ENCODE data around the gene MRPL2. TPM values are rescaled to one million over a fixed set of nuclear protein-coding genes. Genes with fewer than 3 reads are reported as not detected.

The MRPL2 gene
- total RNA-seq (2014; rRNA removed; shearing (Covaris generic)): 53.7 and 63.2 TPM in 2 replicates

DNA sequence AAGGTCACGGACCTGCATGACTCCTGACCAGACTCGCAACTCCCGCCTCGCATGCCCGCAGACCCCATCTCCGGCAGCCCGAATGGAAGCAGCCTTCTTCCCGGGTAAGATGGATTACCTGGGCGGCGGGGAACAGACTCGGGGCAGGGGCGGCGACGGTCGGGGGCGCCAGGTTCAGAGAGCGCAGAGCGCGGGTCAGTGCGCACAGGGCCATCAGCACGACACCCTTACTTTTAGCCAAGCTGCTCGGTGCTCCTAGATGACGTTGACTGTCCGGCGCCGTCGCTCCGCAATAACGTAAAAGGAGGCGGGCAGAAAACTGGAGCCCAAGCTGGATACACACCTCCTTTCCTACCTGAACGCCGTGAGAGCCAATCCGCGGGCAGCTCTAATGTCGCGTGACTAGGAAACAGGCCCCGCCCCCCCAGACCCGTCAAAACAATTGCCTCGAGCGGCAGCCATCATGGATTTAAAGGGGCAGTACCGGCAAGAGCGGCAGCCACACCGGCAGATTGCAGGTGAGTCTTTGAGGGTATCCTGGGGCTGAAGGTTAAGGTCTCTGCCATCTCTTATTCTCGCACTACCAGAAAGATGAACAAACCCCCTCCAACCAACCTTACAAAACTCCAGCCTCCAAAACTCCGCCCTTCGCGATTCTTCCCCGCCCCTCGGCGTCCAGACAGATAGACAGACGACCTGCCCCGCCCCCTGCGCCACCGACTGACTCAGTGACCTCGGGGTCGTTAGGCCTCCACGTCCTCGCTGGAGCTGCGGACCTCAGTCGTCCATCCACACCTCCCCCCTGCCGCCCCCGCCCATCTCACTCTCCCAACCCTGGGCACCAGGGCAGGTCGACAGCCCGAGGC, at the start of gene MRPL2, which contains the start of gene KLC4:
TSS of gene MRPL2 (minus strand) at position 267 of the 866 bp plus-strand sequence. CDS start at position 214, 53 bp downstream.
TSS of gene KLC4 (plus strand) at position 464 of the 866 bp plus-strand sequence. CDS start 1,705 bp downstream, outside the sequence.
- DNase-seq (ENCODE audit: low spot score): peak; percentile 99

DNA sequence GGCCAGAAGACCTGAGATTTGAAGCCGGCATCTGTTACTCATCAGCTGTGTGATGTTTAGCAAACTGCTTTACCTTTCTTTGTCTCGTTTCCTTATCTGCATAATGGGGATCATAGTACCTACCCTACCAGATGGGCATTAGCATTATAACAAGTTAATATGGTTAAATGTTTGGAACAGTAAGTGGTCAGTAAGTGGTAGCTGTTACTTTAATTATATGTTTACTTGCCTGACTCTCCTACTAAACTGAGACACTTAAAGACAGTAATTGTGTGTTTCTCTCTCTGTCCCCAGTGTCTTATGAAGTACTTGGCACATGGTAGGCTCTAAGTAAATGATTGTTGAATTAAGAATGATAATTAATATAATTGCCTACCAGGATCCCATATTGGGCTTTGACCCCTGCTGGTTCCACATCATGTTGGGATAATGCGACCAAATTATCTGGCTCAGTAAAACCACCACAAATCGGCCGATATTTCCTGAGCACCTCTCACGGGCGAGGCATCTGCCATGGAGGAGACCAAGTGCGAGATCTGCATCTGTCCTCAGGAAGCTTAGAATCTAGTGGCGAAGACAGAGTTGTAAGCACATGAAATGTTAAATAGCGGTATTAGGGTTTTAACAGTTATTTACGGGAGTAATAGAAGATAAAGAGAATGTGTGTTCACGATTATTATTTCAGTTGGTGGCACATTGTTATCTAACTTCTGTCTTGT, 48.3 kb upstream of the MRPL2 start:
- DNase-seq (ENCODE audit: low spot score): no peak

DNA sequence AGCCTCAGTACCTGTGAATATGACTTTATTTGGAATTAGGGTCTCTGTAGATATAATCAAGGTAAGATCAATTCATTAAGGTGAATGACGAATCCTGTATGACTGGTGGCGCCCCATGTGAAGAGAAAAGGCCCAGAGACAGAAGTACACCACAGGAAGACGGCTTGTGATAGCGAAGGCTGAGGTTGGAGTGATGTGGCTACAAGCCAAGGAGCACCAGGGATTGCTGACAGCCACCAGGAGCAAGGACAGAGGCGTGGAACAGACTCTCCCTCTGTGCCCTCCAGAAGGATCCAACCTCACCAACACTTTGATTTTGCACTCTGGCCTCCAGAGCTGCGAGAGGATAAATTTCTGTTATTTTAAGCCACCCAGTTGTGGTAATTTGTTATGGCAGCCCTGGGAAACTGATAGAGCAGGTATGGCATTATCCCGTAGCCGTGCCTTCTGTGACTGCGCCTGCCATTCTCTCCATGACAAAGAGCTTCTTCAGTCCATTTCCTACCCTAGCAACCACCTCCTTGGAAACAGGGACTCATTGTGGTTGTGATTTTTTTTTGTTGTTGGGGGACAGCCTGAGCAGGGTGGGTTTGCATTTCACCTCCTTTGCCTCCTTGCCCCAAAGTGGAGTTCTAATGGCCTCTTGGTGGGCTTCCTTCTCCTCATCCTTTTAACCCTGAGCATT, 46.4 kb upstream of the MRPL2 start:
- no peak for DNase-seq (ENCODE audit: low spot score)

DNA sequence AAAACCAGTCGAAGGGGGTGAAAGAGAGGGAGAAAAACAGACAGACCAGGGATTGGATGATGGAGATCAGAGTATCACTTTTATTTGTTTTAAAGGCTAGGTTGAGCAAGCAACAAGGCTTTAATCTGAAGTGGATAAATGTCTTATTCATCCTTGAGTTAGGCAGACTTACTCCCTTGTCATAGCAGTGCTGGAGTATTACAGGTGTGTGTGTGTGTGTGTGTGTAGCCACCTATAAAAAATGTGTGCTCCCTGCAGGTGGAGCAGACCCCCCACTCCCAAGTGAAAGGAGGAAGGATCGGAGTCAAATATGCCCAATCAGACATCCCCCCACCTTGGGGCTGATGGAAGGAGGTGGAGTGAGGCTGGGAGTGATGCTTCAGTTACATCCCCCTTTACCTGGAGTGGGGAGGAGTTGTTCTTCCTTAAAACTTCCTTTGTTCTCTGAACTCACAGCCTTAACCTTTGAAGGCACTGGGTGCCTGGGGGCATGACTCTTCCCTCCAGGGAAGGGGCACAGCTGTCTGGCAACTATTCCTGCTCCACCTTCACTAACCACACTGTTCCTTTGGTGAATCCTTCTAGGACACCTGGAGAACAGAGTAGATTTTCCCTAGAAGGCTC, 44.1 kb upstream of the MRPL2 start:
- DNase-seq (ENCODE audit: low spot score): no peak

DNA sequence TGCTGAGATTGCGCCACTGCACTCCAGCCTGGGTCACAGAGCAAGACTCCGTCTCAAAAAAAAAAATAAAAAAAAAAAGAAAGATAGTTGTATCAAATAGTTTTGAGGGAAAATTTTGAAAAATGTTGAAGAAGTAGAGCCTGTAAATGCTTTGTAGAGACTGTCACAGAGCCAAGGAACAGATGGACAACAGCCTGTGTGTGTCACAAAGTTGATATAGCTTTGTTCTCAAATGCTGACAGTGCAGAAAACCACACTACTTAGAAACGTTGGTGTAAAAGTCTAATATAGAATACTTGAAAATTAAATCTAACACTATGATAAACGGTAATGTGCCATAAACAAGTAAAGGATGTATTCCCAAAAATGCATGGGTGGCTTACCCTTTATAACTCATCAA, 42.3 kb upstream of the MRPL2 start:
- no peak for DNase-seq (ENCODE audit: low spot score)

DNA sequence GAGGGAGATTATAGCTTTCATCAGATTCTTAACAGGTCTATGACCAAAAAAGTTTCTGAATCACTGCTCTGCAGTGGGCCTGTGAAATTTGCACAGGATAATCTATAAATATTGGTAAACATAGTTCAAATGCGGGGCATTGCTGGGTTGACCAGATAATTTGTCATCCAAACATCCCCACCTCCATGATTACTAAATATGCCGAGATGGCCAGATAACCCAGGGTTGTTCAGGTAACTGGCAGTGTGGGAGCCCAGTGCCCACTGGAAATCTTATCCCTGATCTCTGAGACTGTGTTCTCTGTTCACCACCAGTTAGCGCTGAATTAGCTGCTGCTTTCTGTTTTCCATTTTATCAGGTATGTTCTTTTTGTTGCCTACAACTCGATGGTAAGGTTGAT, 38.3 kb upstream of the MRPL2 start:
- no peak for DNase-seq (ENCODE audit: low spot score)

DNA sequence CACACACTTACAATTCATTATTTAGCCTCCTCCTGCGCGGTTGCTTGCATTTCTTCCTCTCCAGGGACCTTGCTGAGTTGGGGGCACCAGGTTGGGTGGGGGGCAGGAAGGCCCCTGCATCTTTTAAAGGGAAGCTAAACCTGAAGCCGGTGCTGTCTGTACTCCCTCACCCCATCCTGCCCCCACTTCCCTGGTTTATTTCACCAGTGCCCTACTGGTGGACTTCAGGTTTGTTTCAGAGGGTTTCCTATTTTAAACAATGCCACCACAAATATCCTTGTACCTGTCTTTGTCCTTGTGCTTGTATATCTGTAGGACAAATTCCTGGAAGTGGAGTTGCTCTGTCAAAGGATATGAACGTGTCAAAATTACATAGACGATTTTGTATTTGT, 37.9 kb upstream of the MRPL2 start:
- DNase-seq (ENCODE audit: low spot score): no peak

DNA sequence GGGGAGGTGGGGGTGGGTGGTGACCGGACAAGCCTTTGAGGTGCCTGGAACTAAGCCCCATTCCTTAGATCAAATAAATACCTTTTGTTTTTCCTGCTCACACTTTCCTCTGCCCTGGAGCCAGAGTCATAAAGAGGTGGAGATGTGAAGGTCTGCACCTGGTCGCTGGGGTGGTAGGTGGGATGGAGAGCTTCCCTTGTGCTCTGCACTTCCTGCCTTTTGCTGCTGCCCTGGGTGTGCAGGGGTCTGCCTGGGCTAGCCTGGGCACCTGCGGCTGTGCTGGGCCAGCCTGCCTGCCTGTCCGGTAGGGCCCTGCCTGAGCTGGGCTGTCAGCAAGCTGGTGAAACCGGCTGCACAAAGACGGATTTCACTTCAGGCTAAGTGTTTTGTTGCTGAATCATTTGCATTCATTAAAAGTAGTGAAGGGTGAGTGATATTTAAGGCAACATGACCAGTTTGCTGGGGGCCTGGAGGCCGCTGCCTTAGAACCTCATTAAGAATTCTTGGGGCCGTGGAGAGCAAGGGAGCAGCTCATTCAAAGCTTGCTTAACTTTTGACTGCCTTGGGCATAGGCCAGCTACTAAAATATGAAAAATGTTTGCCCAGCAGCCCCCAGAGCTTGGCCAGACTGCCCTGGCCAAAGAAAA, 37.3 kb upstream of the MRPL2 start:
- DNase-seq (ENCODE audit: low spot score): peak; percentile 55

DNA sequence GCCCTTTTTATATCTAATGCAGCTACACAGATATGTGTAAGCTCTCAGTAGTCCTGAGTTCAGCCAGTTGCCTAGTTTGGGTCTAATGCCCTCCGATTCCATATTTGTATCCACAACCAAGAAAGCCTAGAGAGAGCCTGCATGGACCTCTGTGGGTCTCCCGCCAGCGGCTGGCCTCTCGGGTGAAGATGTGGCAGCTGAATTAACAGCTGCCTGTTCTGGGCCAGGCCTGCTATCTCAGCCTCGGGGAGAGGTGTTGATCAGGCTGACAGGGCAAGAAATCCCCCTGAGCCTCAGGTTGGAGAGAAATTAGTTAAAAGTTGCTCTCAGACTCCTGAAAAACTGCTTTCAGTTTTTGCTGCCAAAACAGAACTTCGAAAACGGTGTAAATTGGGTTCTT, 36.7 kb upstream of the MRPL2 start:
- DNase-seq (ENCODE audit: low spot score): no peak

DNA sequence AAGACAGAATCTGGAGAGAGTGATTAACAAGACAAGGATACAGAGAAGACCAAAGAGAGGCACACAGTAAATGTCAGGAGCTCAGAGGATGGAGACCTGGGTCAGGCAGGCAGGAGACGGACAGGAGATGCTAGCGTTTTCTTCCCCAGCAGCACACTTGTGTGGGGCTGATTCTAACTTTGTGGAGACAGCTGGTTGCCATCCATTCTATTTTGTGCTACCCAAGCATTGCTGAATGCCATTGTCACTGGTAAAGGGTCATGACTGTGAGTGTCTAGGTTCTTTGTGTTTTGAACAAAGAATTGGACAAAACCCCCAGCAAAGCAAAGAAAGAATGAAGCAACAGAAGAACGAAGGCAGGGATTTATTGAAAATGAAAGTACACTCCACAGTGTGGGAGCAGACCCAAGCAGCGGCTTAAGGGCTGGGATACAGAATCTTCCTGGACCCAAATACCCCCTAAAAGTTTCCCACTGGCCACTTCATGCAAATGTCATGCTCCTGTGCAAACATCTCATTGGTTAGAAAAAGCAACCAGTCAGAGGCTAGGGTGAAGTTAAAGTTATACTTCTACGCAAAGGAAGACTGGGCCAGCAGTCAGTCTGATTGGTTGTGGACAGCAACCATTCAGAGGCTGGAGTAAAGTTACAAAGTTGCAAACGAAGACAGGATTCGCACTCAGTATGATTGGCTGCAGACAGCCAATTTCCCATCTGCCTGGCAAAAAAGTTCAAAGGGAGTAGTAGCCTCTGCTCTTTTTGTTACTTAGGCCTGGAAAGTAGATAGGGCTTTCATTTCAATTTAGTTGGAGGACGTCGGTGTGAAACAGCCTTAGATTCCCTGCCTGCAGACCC, 34.4 kb upstream of the MRPL2 start:
- DNase-seq (ENCODE audit: low spot score): no peak

DNA sequence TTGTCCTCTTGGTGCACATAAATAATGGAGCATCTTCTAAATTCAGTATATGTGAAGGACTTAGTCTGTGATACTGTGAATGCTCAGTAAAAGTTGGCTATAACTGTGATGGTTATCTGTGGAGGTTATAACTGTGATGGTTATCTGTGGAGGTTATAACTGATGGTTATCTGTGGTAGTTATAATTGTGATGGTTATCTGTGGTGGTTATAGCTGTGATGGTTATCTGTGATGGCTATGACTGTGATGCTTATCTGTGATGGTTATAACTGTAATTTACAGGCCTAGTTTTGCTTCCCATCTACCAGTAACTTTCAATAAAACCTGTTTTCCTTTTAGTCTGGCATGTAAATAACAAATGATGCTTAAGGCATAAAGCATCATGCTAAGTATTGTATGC, 33.4 kb upstream of the MRPL2 start:
- no peak for DNase-seq (ENCODE audit: low spot score)

DNA sequence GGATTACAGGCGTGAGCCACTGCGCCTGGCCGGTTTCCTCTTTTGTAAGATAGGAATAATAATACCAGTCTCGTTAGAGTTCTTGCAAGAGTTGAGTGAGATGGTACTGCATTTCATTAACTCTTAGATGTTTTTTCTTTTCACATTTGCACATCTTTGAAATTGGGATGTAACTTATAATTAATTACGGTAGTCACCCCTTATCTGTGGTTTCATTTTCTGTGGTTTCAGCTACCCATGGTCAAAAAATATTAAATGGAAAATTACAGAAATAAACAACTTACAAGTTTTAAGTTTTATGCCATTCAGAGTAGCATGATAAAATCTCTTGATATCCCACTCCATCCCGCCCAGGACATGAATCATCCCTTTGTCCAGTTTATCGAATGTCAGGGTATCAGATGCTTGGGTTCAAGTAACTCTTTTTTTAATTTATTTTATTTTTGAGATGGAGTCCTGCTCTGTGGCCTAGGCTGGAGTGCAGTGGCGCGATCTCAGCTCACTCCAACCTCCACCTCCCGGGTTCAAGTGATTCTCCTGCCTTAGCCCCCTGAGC, 32.3 kb upstream of the MRPL2 start:
- DNase-seq (ENCODE audit: low spot score): no peak

DNA sequence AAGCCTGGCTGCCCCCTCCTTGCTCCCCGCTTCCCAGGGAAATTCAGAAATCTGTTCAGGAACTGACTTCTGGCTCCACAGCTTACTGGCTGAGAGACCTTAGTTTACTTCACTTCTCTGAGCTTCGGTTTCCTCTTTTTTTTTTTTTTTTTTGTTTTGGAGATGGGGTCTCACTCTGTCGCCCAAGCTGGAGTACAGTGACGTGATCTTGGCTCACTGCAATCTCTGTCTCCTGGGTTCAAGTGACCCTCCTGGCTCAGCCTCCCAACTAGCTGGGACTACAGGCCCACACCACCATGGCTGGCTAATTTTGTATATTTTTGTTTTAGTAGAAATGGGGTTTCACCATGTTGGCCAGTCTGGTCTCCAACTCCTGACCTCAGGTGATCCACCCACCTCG, 31.8 kb upstream of the MRPL2 start:
- DNase-seq (ENCODE audit: low spot score): no peak

DNA sequence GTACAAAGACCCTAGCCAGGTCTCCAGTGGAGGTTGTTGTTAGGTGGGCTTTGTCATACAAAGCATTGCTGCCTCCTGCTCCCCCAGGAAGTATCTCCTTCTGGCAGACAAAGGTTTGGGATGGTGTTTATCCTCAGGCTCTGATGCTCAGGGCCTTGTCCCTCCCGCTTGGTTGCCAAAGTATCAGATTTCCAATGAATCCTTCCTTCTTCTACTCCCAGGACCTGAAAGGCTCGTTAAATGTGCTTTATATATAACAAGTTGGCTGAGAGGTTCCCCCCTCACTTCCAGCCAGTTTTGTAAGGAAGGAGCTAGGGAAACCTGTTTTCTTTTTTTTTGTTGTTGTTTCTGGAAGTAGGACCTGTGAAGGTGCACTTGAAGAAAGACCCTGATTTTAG, 31.3 kb upstream of the MRPL2 start:
- DNase-seq (ENCODE audit: low spot score): no peak

DNA sequence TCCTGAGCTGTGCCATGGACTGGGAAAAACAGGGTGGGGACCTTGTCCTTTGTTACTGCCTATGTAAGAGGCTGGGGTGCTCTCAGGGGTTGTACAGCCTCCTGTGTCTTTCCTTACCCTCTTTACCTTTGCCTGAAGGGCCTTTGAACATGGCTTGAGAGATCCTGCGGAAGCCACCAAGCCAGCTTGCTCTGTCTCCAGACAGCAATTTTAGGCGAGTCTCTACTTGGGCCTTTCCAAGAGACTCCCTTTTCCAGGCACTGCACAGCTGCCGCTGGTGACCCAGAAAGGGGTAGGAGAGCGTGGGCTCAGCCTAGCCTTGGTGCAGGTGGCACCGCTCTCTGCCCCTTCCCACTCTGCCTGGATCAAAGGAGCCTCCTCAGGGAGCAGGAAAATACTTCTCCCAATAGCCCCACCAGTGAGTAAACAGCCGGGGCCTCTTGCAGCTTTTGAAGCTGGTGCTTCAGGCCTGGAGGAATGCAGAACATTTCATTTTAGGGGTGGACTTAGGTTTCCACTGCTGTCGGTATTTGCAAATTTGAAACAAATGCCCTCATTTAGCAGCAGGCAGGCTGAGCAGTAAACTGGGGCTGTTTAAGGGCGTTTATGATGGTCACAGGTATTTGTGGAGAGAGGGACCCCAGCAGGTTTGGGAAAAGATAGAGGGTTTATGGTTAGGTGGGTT, 30.8 kb upstream of the MRPL2 start:
- no peak for DNase-seq (ENCODE audit: low spot score)

DNA sequence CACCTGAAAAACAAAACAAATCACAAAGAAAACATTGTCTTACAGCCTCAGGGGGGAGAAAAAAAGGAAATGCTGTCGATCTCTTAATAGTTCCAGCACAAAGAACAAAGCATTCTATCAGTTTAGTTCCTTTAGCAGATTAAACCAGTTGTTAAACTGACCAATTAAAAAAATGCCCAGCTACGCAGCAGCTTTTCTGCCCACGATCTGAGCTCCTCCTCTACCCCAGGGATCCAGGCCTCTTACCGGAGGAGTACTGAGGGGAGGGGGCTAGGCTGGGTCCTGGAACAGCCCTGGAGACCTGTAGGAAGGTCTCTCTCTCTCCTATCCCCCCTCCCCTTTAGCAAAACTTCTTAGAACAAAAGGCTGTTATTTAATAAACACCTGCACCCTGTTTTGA, 30.2 kb upstream of the MRPL2 start:
- no peak for DNase-seq (ENCODE audit: low spot score)

DNA sequence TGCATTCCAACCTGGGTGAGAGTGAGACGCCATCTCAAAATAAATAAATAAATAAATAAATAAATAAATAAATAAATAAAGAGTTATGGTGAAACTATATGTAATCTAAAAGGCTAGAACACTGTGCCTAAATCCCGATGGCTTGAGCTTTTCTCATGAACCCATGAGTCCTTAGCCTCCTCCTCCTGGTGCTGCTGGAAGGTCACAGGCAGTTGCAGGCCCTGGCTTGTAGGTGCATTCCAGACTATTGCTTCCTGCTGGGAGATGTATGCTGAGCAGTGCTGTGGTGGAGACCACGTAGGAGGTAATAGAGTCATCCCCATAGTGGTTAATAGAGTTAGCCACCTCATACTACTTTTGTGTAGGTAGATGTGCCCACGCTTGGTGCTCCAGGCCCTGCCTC, 29.4 kb upstream of the MRPL2 start:
- DNase-seq (ENCODE audit: low spot score): no peak

DNA sequence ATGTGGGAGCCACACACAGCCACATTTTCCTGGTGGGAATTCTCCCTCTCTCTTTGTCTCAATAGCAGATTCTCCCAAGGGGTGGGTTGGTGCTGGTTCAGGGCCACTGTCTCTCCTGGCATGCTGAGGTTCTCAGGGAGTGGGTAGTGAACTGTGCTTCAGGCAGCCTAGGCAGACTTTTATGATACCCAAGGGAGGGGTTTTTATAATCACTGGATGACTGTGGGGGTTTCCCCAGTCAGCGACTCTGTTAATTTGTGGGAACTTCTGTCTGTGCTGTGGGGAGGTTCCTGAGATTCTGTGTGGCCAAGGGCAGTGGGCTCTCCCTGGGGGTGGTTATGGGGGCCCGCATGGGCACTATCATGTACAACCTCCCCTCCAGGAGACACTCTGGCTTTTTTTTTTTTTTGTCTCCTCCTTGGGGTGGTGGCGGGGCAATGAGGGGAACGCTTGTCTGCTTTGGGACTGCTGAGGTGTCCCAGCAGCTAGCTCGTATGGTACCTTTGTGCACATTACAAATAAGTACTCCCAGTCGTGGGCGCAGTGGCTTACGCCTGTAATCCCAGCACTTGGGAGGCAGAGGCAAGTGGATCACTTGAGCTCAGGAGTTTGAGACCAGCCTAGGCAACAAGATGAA, 26.9 kb upstream of the MRPL2 start:
- DNase-seq (ENCODE audit: low spot score): no peak
